Prostate gland (tissue), 2 donors: ENCODE measurements around the gene SLC2A5. TPM values are rescaled to one million over a fixed set of nuclear protein-coding genes. Genes with fewer than 3 reads are reported as not detected.

ENCODE experiments used
- DNase-seq: peaks from one replicate; pipeline ENCODE4 v3.0.0-alpha.2; 2019; ENCODE audit warnings: low spot score
- H3K27ac ChIP-seq, 2 donors: fragments of 200-600 bp; sonication (generic); 2 replicates each; pipeline ENCODE4 v1.5.1; 2017 to 2019
- H3K27me3 ChIP-seq: fragments of 200-600 bp; sonication (generic); replicated peaks from 2 replicates; pipeline ENCODE4 v1.5.1; 2019; ENCODE audit not compliant: insufficient read depth
- H3K36me3 ChIP-seq, 2 donors: fragments of 200-600 bp; sonication (generic); 1 replicate in 1 of 2; 2 replicates in 1 of 2; pipeline versions ENCODE4 v1.5.1 to v1.8.1; 2017 to 2019
- H3K4me1 ChIP-seq: fragments of 200-600 bp; sonication (generic); replicated peaks from 2 replicates; pipeline ENCODE4 v1.5.1; 2019
- H3K4me3 ChIP-seq, 2 donors: fragments of 200-600 bp; sonication (generic); 2 replicates each; pipeline ENCODE4 v1.5.1; 2017 to 2019
- H3K9me3 ChIP-seq: fragments of 200-600 bp; sonication (generic); 2 replicates; pipeline ENCODE4 v1.5.1; 2017
- POLR2A ChIP-seq: fragments of 450-650 bp; IDR thresholded peaks from one replicate; pipeline ENCODE4 v1.6.1; 2016; ENCODE audit warnings: antibody characterized with exemption, mild to moderate bottlenecking
- POLR2AphosphoS5 ChIP-seq: sonication (generic); formaldehyde crosslinking; IDR thresholded peaks from one replicate; pipeline ENCODE4 v1.6.1; 2017; ENCODE audit warnings: antibody characterized with exemption
- WGBS: methylation state at CpG from one replicate; pipeline ENCODE4 v1.1.5; 2018; 5-methylcytosine and 5-hydroxymethylcytosine counted together
- intact Hi-C: fragments of 100-400 bp; cut with DNase I; formaldehyde crosslinking; loops from one replicate; pipeline ENCODE4 v1.14.2; 2022
- total RNA-seq, 2 donors: library from RNA; depleted of rRNA; stranded (reverse); fragments of >200 nt; gene quantifications; one replicate each; pipeline ENCODE4 v1.1.0, GENCODE V29; 2016
- TF ChIP-seq, protein P1 (sequence below), 4 experiments: fragments of 200-600 bp in 2 of 4; fragments of 450-650 bp in 2 of 4; sonication (generic) in 2 of 4; IDR thresholded peaks; 1 replicate in 3 of 4; 2 replicates in 1 of 4; pipeline ENCODE4 v1.5.1; 2016 to 2019; ENCODE audit warnings: antibody characterized with exemption in 4 of 4, mild to moderate bottlenecking in 2 of 4, moderate library complexity in 2 of 4

The SLC2A5 gene, protein sequence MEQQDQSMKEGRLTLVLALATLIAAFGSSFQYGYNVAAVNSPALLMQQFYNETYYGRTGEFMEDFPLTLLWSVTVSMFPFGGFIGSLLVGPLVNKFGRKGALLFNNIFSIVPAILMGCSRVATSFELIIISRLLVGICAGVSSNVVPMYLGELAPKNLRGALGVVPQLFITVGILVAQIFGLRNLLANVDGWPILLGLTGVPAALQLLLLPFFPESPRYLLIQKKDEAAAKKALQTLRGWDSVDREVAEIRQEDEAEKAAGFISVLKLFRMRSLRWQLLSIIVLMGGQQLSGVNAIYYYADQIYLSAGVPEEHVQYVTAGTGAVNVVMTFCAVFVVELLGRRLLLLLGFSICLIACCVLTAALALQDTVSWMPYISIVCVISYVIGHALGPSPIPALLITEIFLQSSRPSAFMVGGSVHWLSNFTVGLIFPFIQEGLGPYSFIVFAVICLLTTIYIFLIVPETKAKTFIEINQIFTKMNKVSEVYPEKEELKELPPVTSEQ
- total RNA-seq: 10 to 100 TPM; 25.4 to 55.0 TPM

DNA sequence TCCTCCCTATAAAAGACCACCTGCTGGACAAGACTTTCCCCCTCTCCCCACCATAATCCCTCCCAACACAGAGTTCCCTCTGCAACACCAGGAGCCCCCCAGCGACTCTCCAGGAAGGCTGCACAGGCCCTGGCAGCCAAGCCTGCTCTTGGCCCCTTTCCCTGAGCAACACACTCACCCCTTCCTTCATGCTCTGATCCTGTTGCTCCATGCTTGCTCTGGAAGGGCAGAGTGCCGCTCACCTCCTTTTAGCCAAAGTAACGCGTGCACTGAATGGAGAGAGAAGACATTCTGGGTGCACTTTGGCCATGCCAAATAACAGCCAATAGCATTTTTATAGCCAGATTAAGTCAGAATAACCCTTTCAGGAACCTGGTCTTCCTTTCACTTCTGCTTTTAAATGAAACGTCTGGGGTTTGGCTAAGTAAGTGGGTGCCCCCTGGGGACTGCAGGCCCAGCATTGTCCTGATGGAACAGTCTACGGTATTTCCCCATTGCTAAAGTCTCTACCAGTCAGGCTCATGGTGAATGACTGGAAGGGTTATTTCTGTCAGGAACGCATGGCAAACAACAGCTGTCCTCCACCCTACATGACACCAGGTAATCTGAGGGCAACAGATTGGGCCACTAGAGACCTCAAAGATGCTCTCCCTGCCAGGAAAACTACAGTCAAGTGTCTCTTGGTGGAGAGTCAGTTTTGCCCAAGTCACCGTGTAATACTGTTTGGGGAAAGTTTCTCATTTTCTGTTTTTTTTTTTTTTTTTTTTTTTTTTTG, at the start of gene SLC2A5:
Gene SLC2A5, minus strand, starts transcription at position 310 of the 775 bp plus-strand sequence. Its CDS starts 99 bp downstream, at position 211.
- peaks cover 3% of the 10 kb centered on the region for H3K4me1 ChIP-seq
- no peaks in the 10 kb centered on the region for H3K27me3 ChIP-seq
- intact Hi-C loops: no loop called here
- TF ChIP-seq POLR2AphosphoS5 (no peak), POLR2A (no peak)
- TF ChIP-seq, protein P1, sequence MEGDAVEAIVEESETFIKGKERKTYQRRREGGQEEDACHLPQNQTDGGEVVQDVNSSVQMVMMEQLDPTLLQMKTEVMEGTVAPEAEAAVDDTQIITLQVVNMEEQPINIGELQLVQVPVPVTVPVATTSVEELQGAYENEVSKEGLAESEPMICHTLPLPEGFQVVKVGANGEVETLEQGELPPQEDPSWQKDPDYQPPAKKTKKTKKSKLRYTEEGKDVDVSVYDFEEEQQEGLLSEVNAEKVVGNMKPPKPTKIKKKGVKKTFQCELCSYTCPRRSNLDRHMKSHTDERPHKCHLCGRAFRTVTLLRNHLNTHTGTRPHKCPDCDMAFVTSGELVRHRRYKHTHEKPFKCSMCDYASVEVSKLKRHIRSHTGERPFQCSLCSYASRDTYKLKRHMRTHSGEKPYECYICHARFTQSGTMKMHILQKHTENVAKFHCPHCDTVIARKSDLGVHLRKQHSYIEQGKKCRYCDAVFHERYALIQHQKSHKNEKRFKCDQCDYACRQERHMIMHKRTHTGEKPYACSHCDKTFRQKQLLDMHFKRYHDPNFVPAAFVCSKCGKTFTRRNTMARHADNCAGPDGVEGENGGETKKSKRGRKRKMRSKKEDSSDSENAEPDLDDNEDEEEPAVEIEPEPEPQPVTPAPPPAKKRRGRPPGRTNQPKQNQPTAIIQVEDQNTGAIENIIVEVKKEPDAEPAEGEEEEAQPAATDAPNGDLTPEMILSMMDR (IDR thresholded peaks at IDR 0.05): no peak
- H3K9me3 ChIP-seq: no peaks in the 10 kb centered on the region
- peak within 1 kb of the TSS; percentile 73 to 84 for H3K27ac ChIP-seq
- DNase-seq: peak; percentile 33
- H3K36me3 ChIP-seq: no peaks in the 10 kb centered on the region
- H3K4me3 ChIP-seq: peak within 1 kb of the TSS in 1 of 2 donors; percentile 26
- WGBS: 16% methylated on average over 8 of the region's 8 CpGs

DNA sequence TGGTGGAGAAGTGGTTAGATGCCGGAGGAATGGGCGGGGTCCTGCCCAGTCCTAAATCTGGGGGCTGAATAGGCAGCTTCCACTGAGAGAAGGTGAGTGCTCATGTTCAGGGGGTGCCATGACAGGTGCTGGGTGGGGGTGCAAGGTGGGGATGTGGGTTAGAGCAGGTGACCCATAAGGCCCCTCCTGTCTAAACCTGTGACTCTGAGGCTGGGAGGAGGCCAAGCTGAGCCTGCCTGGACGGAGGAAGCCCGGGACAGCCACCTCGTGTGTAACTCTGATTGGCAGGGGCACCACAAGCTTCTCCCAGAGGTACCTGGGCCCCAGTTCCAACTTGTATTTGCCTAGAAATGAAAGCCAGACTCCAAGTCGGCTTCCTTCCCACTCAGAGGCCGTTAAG, 48.8 kb upstream of the SLC2A5 start:
- no peak for DNase-seq
- TF ChIP-seq POLR2AphosphoS5: no peak
- TF ChIP-seq, protein P1 (IDR thresholded peaks at IDR 0.05): no peak
- TF ChIP-seq POLR2A: no peak
- H3K4me3 ChIP-seq: no peak overlapping the region
- no peaks in the 10 kb centered on the region for H3K9me3 ChIP-seq
- WGBS: 61% methylated on average over 7 of the region's 7 CpGs
- no peaks in the 10 kb centered on the region for H3K36me3 ChIP-seq
- H3K27ac ChIP-seq: no peak overlapping the region
- intact Hi-C loops: loop anchor here (10.0 kb wide), 1 partner anchor 367 kb away; no protein-coding TSS in a partner anchor
- H3K4me1 ChIP-seq: no peaks in the 10 kb centered on the region
- no peaks in the 10 kb centered on the region for H3K27me3 ChIP-seq

DNA sequence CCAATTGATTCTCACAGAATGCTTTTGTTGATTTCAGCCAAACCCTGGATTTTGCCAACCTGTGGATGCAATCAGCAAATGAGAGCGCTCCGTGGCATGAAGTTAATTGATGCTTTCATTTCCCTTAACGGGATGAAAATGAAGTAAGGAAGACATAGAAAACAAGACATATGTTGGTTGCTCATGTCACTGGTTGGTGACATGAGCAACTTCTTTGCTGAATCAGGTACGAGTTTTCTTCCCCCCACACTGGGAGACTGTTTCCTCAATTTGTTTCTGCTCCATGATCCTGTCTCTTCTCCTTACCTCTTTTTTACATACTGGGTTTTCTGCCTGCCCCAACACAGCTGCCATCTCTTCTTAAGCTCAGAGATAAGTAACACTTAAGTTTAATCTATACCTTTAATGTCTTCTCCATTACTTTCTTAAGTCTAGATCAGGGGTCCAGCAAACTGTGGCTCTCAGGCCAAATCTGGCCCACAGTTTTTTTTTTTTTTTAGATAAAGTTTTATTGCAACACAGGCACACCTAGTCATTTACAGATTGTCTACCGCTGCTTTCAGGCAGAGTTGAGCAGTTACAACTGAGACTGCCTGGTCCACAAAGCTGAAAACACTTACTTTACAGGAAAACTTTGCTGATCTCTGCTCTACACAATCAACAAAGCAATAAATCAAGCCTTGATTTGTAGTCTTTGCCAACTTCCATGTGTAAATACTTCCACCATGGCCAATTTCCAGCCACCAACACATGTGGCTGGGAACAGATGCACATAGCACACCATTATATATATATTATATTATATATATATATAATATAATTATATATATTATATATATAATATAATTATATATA, 46.1 kb upstream of the SLC2A5 start:
- no peak overlapping the region for H3K4me3 ChIP-seq
- WGBS: 80% methylated on average over 5 of the region's 5 CpGs
- no peaks in the 10 kb centered on the region for H3K9me3 ChIP-seq
- no peak for DNase-seq
- no peaks in the 10 kb centered on the region for H3K36me3 ChIP-seq
- no peak overlapping the region for H3K27ac ChIP-seq
- H3K27me3 ChIP-seq: no peaks in the 10 kb centered on the region
- TF ChIP-seq POLR2AphosphoS5 (no peak), POLR2A (no peak)
- TF ChIP-seq, protein P1 (IDR thresholded peaks at IDR 0.05): no peak
- intact Hi-C loops: loop anchor here (10.0 kb wide), 1 partner anchor 369 kb away; no protein-coding TSS in a partner anchor
- no peaks in the 10 kb centered on the region for H3K4me1 ChIP-seq

DNA sequence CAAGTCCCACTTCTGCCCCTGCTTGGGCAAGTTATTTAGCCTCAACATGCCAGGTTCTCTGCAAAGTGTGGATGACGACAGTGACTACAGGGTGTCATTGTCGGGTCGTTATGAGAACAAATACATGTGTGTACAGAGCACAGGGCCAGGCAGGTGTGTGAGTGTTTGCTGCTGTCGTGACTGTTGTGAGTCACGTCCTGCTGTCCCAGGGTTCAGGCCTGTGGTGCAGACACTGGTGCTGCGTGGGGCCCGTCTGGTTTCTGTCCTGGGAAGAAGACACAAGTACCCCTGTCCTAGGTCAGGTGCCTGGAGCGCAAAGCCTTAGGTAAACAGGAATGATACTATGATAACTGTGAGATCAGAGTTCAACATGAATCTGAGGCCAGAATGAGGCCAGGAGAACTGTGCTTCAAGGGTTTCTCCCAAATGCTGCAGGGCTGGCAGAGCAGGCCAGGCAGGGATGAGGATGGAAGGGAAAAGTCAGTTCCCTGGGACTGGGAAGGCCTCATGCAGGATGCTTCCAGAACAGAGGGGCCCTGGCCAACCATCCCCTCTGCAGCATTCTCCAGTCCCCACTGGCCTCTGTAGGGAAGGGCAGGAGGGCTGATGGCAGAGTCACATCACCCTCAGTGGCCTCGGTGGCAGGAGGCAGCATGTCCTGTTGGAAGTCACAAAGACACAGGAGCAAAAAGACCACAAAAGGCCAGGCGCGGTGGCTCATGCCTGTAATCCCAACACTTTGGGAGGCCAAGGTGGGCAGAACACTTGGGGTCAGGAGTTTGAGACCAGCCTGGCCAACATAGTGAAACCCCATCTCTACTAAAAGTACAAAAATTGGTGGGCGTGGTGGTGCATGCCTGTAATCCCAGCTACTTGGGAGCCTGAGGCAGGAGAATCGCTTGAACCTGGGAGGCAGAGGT, 43.8 kb upstream of the SLC2A5 start:
- intact Hi-C loops: loop anchor here (10.0 kb wide), 1 partner anchor 372 kb away; no protein-coding TSS in a partner anchor
- Histone ChIP-seq H3K4me1 (no peaks in the 10 kb centered on the region), H3K4me3 (no peak overlapping the region), H3K9me3 (no peaks in the 10 kb centered on the region), H3K27me3 (no peaks in the 10 kb centered on the region), H3K36me3 (no peaks in the 10 kb centered on the region), H3K27ac (no peak overlapping the region)
- WGBS: 74% methylated on average over 13 of the region's 13 CpGs
- no peak for DNase-seq
- TF ChIP-seq POLR2A (no peak), POLR2AphosphoS5 (no peak)
- TF ChIP-seq, protein P1 (IDR thresholded peaks at IDR 0.05): no peak
